Measurements from ENCODE around the gene SETD1B. TPM values are rescaled to one million over a fixed set of nuclear protein-coding genes. Genes with fewer than 3 reads are reported as not detected.

SETD1B gene
- total RNA-seq, 1 experiment from 2014 or later, result 40.4 TPM

- H2BK12ac ChIP-seq (ENCODE audit: insufficient read length, low read depth, low read length), result no peak within 1 kb of the TSS
- peak within 1 kb of the TSS; percentile 66 to 80 for H3K4me3 Mint-ChIP-seq
- no peak within 1 kb of the TSS for H3K27ac ChIP-seq (ENCODE audit: insufficient read length, low read depth, low read length)
- H3K27me3 Mint-ChIP-seq (ENCODE audit: low read depth), result peaks cover 5% of the 10 kb centered on the region
- no peak within 1 kb of the TSS for H2BK15ac ChIP-seq (ENCODE audit: low read depth, low read length)
- H4K8ac ChIP-seq (replicated peaks; ENCODE audit: insufficient read length, low read depth, low read length), result no peak within 1 kb of the TSS
- H2AK5ac ChIP-seq (ENCODE audit: insufficient read length, low read length), result no peak within 1 kb of the TSS
- TF ChIP-seq, protein P1, sequence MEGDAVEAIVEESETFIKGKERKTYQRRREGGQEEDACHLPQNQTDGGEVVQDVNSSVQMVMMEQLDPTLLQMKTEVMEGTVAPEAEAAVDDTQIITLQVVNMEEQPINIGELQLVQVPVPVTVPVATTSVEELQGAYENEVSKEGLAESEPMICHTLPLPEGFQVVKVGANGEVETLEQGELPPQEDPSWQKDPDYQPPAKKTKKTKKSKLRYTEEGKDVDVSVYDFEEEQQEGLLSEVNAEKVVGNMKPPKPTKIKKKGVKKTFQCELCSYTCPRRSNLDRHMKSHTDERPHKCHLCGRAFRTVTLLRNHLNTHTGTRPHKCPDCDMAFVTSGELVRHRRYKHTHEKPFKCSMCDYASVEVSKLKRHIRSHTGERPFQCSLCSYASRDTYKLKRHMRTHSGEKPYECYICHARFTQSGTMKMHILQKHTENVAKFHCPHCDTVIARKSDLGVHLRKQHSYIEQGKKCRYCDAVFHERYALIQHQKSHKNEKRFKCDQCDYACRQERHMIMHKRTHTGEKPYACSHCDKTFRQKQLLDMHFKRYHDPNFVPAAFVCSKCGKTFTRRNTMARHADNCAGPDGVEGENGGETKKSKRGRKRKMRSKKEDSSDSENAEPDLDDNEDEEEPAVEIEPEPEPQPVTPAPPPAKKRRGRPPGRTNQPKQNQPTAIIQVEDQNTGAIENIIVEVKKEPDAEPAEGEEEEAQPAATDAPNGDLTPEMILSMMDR (conservative IDR thresholded peaks at IDR 0.05), result no peak
- no peak within 1 kb of the TSS for H2AFZ ChIP-seq (ENCODE audit: low read length)
- H3K14ac ChIP-seq (ENCODE audit: insufficient read depth, low read length), result no peak within 1 kb of the TSS; the same call in 1 of the 2 replicates
- H3K4me1 Mint-ChIP-seq, result peaks cover 33 to 40% of the 10 kb centered on the region in 2 experiments
- DNase-seq, result no peak
- H3K9ac ChIP-seq (ENCODE audit: extremely low read depth, insufficient read length, low read length), result peak within 1 kb of the TSS; percentile 23
- H4K20me1 ChIP-seq (ENCODE audit: control insufficient read depth, insufficient read depth, insufficient read length), result no peaks in the 10 kb centered on the region
- no peaks in the 10 kb centered on the region; the same call in 1 of the 2 replicates for H3K4me1 ChIP-seq (ENCODE audit: insufficient read depth, low read length)
- no peak within 1 kb of the TSS for H2BK20ac ChIP-seq (ENCODE audit: low read depth, low read length, poor library complexity, severe bottlenecking)
- no peaks in the 10 kb centered on the region for H3K27me3 ChIP-seq (ENCODE audit: insufficient read depth, low read length)
- H3K4ac ChIP-seq (ENCODE audit: low read depth, low read length), result no peak within 1 kb of the TSS
- no peak within 1 kb of the TSS for H4K5ac ChIP-seq (ENCODE audit: insufficient read length, low read depth, low read length)
- H3K79me2 ChIP-seq (ENCODE audit: insufficient read depth, low read length), result no peaks in the 10 kb centered on the region
- H3K9me3 Mint-ChIP-seq, result no peaks in the 10 kb centered on the region; a peak in 2 of 5 replicates
- H3K18ac ChIP-seq (ENCODE audit: insufficient read length, low read depth, low read length), result peak within 1 kb of the TSS; percentile 55
- no peak within 1 kb of the TSS for H2BK120ac ChIP-seq (ENCODE audit: low read depth, low read length, poor library complexity, severe bottlenecking)
- H3K36me3 Mint-ChIP-seq (ENCODE audit: insufficient read depth in 1 of 3, low read depth in 3 of 3), result peaks cover 8 to 28% (median 18%) of the 10 kb centered on the region in 3 experiments; a peak in 5 of 7 replicates
- peak within 1 kb of the TSS; percentile 92 to 96 (median 96); a peak in 6 of 7 replicates for H3K27ac Mint-ChIP-seq
- no CpG with 5 or more reads among the region's 36 CpGs for WGBS (ENCODE audit: extremely low coverage, insufficient read length, low lambda C conversion rate)
- H3T11ph ChIP-seq (ENCODE audit: low read length), result no peak within 1 kb of the TSS
- peaks cover 9% of the 10 kb centered on the region for H3K23me2 ChIP-seq (ENCODE audit: insufficient read length, low read depth, low read length, poor library complexity, severe bottlenecking)
- no peaks in the 10 kb centered on the region for H3K9me3 ChIP-seq (ENCODE audit: control insufficient read depth, low read depth, low read length)
- H3K4me2 ChIP-seq (ENCODE audit: insufficient read depth, insufficient read length, low read length), result peak within 1 kb of the TSS; percentile 34
- H3K23ac ChIP-seq (ENCODE audit: insufficient read length, low read depth, low read length), result no peak within 1 kb of the TSS
- no peak within 1 kb of the TSS for H4K91ac ChIP-seq (ENCODE audit: insufficient read length, low read depth, low read length)
- H3K79me1 ChIP-seq (ENCODE audit: insufficient read depth, low read depth, low read length, poor library complexity, severe bottlenecking), result no peaks in the 10 kb centered on the region
- H2BK5ac ChIP-seq (ENCODE audit: insufficient read length, low read length), result no peak within 1 kb of the TSS
- no peak within 1 kb of the TSS for H3K56ac ChIP-seq (ENCODE audit: insufficient read length, low read depth, low read length)
Observed at GRCh38 chr12:121793440-121793837, 10.4 kb upstream of the SETD1B start, which contains the start of gene RHOF. RHOF (minus strand) TSS chr12:121793688; CDS start chr12:121793633, 55 bp downstream.

Measured in H9 (cell line).